HG03103 (cell line): ENCODE data around the gene GGT7.
A peak's percentile ranks its signal among the peaks of the same experiment; 100 is the strongest.
"Not testable (repeated sequence)": the region's sequence is repeated elsewhere in the genome, so short reads cannot be mapped to it uniquely, and the experiment has no call there.

Experiments
- ATAC-seq: cut with Tn5 transposase; IDR thresholded peaks from one replicate; pipeline ENCODE4 v1.9.1; 2021; ENCODE audit warnings: low read depth; ENCODE audit not compliant: unreplicated experiment

GGT7 gene, protein sequence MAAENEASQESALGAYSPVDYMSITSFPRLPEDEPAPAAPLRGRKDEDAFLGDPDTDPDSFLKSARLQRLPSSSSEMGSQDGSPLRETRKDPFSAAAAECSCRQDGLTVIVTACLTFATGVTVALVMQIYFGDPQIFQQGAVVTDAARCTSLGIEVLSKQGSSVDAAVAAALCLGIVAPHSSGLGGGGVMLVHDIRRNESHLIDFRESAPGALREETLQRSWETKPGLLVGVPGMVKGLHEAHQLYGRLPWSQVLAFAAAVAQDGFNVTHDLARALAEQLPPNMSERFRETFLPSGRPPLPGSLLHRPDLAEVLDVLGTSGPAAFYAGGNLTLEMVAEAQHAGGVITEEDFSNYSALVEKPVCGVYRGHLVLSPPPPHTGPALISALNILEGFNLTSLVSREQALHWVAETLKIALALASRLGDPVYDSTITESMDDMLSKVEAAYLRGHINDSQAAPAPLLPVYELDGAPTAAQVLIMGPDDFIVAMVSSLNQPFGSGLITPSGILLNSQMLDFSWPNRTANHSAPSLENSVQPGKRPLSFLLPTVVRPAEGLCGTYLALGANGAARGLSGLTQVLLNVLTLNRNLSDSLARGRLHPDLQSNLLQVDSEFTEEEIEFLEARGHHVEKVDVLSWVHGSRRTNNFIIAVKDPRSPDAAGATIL

DNA sequence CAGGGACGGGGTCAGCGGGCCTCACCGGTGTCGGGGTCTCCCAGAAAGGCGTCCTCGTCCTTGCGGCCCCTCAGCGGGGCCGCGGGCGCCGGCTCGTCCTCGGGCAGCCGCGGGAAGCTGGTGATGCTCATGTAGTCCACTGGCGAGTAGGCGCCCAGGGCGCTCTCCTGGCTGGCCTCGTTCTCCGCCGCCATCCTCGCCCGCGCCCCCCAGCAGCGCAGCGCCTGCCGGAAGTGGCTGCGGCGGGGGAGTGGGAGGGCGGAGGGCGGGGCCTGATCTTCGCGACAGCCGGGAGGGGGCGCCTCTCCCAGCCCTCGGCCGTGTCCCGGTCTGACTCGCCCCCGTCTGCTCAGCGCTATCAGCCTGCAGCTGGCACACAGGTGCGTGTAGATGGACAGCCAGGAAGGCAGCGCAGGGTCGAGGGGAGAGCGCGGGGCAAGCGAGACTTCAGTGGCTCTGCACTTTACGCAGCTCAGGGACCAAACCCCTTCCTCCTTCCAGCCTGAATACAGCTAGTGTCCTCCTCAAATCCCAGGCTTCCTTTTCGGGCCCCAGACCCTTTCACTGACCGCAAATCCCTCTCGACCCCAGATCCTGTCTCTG, at the start of gene GGT7:
Gene GGT7, minus strand, starts transcription at position 235 of the 603 bp plus-strand sequence. Its CDS starts 41 bp downstream, at position 194.
- ATAC-seq: peak; percentile 42

DNA sequence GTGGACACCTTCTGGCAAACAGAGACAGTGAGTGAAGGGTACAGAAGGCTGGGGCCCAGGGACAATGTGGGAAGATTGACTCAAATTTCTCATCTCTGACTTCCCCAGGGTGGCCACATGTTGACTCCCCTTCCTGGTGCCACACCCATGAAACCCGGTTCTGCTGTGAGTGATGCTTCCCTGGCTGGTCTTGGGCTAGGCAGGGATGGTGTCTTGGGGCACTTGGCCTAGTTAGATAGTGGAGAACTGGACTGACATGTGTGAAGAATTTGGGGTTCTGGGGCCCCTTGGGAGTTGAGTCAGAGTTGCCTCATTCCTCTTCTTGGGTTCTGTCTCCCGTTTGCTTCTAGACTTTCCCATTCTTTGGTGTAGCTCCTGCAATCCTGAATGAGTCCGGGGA, 48.8 kb upstream of the GGT7 start:
- no peak for ATAC-seq

DNA sequence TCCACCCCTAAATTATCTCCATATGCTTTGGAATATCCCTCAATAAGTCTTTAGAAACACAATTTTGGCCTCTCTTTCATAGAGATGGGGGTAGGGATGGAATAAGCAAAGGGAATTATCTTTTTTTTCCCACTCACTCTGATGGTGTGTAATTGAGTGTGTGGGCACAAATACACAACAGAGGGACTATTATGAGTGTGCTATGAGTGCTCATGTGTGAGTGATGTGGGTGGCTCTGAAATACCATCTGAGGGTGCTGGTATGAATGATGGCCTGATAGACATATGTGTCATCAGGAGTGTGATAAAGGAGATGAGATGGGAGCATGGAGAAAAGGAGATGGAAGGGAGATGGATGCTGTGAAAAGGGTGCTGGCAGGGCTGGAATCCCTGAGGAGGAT, 47.4 kb upstream of the GGT7 start:
- no peak for ATAC-seq

DNA sequence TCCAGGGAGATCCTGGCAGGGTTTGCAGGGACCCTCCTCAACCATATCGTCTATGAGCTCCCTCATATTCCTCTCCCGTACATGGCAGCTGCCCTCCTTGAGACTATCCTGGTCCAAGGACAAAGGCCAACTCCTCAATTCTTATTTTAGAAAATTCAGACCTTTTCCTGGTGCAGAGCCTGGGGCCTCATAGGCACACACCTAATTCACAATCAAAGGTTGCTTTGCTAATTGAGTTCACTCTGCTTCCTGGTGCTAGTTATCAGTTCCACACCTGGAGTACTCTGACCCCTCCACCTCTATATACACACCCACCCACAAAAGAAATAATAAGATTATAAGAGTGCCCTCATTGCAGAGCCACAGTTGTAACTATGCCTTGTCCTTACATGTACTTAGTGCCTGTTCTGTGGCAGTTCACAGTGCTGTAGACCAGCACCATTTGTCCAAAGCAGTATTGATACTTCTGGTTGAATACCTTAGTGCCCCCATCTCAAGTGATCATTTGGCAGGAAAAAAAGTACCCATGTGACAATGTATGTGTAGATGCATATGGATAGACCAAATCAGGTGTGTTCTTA, 44.2 kb upstream of the GGT7 start:
- ATAC-seq: no peak

DNA sequence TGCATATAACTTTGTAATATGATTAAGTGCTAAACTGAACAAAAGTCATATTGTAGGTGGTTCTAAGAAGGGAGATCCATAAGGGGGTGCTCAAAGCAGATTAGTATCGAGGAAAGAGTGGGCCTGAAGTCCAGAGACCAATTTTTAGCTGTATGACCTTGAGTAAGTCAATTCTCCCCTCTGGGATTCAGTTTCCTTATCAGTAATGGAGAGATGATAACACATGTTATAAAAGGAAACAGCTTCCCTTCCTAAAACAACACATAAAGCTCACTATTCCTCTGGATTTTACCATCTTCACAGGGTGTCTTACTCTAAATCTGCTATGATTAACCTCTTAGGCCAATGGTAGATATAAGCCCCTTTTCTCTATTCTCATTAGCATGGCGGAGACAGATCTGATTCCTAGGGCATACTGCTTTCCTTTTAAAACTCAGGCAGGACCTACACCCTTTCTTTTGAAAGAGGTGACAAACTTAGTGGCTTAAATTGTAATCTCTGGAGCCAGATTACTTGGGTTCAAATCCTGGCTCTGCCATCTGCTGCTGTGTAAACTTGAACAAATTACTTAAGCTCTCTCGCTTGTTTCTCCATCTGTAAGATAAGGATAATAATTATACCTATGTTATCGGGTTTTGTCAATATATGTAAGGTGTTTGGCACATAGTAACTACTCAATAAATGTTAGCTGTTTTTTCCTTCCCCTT, 43.2 kb upstream of the GGT7 start:
- no peak for ATAC-seq

DNA sequence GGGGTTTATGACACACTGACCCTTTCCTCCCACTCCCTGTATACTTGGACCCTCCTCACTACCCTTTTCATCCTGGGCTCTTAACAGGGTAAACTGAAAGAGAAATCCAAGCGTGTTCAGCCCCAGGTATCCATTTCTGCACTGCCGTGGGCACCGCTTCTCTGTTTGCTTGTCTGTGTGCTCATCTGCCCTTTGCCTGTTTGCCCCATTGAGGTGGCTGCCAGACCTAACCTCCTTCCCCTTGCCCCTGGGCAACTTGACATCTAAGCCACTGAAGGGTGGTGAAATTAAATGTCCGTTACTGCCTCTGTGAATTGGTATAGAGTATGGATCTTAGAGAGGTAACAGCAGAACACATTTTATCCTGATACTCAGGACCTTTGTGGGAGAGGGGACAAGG, 42.5 kb upstream of the GGT7 start:
- no peak for ATAC-seq

DNA sequence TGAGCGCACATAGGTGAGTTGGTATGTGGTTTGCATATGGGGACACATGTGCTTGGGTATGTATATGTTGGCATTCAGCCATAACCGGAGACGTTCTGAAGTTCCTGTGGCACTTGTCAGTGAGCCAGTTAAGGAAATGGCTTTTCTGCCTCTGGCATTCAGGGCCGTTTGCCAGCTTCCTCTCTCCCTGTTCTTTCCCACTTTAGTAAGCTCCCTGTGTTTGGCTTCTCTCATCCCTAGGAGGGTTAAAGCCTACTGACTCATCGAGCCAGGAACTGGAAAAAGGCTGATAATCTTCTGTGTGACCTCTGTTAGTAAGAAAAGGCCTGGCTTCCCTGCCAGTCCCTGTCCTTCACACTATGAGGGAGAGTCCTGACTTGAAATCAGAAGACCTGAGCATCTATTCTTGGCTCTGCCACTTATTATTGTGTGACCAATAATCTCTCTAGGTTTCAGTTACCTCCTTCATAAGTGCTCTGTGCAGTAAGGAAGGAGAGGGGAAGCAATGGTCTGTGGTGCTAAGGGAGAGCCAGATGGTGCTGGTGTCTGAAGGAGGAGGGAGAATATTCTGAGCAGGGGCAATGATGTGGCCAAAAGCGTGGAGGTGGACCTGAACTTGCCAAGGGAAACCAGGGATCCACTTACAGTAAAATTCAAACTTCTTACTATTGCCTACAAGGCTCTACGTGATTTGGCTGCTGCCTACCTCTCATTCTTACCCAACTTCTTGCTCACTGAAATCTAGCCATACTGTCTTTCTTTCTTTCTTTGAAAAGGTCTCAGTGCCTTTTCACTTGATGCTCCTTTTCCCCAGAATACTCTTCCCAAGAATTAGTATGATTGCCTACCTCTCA, 35.2 kb upstream of the GGT7 start:
- no peak for ATAC-seq

DNA sequence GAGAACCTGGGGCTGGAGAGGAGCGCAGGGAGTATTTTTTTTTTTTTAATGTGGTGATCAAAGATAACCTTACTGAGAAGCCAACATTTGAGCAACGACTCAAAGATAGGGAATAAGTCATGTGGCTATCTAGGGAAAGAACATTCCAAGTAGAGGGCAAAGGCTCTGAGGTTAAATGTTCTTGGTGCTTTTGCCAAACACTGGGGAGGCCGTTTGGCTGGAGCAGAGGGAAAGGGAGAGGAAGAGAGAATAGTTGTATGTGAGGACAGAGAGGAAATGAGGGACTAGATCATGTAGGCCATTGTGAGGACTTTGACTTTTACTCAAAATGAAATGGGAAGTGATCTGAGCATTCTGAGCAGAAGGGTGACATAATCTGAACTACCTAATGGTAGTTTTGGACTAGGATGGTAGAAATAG, 31.6 kb upstream of the GGT7 start:
- no peak for ATAC-seq

DNA sequence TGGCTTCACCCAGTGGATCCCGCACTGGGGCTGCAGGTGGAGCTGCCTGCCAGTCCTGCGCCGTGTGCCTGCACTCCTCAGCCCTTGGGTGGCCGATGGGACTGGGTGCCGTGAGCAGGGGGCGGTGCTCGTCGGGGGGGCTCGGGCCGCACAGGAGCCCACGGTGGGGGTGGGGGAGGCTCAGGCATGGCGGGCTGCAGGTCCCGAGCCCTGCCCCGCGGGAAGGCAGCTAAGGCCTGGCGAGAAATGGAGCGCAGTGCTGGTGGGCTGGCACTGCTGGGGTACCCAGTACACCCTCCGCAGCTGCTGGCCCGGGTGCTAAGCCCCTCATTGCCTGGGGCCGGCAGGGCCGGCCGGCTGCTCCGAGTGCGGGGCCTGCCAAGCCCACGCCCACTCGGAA, 26.1 kb upstream of the GGT7 start:
- ATAC-seq: not testable (repeated sequence)

DNA sequence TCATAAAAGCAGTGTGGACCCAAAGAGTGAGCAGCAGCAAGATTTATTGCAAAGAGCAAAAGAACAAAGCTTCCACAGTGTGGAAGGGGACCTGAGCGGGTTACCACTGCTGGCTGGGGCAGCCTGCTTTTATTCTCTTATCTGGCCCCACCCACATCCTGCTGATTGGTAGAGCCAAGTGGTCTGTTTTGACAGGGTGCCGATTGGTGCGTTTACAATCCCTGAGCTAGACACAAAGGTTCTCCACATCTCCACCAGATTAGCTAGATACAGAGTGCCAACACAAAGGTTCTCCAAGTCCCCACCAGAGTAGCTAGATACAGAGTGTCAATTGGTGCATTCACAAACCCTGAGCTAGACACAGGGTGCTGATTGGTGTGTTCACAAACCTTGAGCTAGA, 25.5 kb upstream of the GGT7 start:
- ATAC-seq: not testable (repeated sequence)

DNA sequence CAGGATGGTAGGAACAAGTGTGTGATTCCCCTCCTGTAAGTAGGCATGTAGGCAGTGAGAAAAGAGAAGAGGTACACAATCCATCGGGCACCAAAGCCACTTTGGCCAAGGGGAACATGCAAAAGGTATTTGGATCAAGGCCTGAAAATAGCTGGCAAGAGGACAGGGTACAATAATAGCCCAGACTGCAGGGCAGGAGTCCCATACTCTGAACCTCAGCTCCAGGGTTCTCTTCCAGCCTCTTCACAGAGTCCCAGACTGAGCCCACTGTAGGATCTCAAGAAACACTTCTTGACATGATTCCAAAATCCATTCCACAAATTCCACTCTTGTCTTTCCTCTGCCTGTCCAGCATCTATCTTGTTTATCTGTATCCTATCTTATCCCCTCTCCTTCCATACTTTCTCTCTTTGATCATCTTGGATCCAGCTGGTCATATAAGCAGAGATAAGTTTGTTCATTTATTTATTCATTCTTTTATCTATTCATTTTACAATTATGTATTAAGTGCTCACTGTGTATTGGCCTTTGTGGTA, 23.5 kb upstream of the GGT7 start:
- no peak for ATAC-seq

DNA sequence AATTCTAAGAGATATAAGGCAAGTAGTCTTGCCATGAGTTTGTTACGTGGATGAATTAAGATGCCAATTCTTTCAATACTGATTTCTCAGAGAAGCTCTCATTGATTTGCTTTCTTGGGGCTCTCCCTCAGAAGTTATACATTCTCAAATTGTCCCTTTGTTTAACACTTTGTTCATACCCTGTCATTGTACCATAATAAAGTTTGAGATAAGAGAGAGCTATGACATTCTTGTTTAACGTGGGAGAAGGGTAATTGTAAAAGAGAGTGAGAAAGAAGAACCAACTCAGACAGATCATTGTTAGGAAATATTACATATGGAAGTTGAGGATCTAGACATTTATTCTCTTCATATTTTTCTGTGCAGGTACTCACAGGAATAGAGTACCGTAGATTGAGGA, 22.8 kb upstream of the GGT7 start:
- no peak for ATAC-seq

DNA sequence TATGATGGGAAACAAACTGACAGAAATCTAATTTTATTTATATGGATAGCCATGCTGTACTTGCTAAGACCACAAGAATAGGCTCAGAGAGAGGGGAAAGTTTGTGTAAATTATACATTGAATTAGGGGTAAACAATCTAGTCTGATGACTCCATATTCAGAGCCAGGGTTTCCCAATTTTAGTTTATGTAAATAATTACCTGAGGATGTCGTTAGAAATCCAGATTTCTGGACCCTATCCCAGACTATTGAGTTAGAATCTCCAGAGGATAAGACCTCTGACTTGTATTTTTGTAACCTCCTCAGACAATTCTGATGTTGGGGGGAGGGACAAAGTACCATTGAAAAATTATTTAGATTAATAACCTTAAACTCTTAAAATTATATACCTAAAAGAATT, 22.1 kb upstream of the GGT7 start:
- no peak for ATAC-seq

DNA sequence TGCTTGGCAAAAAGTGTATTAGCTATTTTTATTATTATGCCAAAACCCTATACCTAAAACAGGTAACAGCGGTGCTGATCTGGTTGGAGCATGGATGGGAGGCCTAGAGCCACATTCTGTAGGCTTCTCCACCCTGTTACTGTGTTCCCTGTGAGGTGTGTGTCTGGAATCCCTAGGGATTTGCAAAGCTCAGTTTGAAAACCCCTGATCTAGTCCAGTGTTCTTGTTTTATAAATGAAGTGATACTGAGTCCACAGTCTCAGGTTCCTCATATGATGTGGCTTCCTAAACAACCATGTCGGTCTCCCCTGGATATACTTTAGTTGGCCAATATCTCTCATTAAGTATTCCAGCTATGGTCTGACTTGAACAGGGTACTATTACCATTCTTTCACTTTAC, 20.0 kb upstream of the GGT7 start:
- ATAC-seq: no peak

DNA sequence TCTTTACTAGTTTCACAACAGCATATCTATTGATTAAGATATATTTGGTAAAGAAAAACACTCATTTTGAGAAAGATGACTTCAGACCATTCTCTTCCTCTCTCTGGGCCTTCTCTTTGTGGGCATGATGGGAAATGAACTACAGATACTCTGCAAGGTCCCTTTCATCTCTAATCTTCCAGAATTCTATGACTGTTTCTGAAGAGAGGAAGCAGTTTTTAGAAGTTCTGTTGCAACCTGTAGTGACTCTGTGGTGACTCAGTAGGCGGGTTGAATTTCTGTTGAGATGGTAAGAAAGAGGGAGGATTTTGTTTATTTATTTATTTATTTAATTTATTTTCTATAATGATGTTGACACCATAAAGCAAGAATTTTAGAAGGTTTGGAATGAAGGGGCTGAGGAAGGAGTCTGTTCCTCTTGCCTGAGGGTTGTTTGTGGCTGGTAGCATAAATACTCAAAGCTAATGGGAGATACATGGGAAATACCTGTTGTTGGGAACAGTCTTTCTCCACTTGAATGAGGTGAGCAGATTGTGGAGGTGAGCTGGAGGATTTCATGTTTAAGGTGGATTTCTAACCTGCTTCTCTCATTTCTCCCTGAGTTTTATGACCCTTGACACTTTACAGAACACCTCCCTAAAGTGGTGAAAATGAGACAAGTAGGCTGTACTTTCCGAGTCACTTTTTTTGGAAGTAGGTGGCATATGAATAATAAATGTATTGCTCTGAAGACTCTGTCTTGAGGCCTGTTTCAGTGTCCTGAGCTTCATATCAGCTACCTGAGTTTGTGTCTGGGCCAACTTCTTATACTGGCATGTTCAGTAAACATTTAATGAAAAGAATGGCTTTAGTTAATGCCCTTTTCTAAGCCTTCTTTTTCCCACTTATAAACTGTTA, 18.8 kb upstream of the GGT7 start:
- no peak for ATAC-seq

DNA sequence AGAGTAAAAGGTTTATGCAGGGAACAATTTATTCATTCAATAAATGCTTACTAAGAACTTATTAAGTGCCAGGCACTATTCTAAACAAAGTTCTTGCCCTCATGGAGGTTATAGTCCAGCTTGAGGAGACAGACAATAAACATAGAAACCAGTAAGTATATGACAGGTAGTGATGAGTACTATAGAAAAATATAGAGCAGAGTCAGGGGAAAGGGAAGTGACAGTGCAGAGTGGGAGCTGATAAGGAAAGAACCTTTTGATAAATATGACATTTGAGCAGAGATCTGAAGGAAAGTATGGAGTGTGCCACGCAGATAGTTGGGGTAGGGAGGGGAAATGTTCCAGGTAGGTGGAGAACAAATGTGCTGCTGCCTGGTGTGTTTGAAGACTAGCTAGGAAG, 15.8 kb upstream of the GGT7 start:
- ATAC-seq: no peak

DNA sequence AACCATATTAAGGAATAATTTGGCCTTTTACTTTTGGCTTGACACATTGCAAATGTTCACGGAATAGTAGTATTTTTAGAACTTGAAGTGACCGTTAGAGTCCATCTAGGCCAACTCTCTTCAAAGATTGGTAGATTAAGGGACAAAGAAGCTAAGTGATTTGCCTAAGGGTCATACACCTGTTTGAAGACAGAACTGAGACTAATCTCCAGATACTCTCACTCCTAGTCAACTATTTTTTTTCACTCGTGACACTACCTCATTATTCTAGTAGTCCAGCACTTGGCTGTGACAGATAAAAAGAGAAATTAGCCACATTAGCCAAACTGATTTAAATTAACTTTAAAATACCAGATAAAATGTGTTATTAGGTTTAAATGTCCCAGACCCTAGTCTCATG, 14.4 kb upstream of the GGT7 start:
- ATAC-seq: no peak

DNA sequence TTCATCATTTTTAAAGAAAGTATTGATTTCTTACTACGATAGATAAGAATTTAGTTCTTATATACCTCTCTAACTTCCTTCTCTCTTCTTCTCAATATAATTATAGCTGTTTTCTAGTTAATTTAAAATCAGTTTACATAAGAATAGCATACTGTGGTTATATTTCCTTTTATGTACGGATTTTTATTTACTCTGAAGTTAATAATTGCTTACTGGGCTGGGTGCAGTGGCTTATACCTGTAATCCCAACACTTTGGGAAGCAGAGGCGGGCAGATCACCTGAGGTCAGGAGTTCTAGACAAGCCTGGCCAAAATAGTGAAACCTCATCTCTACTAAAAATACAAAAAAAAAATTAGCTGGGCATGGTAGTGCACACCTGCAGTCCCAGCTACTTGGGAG, 13.5 kb upstream of the GGT7 start:
- no peak for ATAC-seq

DNA sequence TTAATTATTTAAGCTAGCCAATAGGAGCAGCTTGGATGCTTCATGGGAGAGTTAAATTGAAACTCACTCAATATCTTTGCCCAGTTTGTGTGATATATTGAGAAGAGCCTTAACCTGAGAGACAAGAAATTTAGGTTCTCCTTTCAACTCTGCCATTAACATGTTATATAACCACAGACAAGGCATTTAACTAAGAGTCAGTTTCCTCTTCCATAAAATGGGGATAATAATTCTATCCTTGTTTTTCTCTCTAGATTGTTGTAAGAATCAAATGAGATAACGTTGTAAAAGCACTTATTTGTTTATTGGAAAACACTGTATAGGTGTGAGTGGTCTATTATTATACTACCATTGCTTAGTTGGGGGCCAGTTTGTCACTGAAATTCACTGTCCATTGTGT, 11.6 kb upstream of the GGT7 start:
- ATAC-seq: no peak
